NCI-H146 (cell line): ENCODE data around the gene LBX2.

Experiments used
- DNase-seq: peaks from one replicate; lab custom pipeline; 2025; lab: John Stamatoyannopoulos, UW

The LBX2 gene

GRCh38 chr2:74525717-74526648 lies 26.6 kb upstream of the LBX2 start, which contains the start of gene DQX1:
Gene DQX1 (minus strand): TSS chr2:74526231. CDS start chr2:74525729, 502 bp downstream.
- DNase-seq, result no peak

DNA sequence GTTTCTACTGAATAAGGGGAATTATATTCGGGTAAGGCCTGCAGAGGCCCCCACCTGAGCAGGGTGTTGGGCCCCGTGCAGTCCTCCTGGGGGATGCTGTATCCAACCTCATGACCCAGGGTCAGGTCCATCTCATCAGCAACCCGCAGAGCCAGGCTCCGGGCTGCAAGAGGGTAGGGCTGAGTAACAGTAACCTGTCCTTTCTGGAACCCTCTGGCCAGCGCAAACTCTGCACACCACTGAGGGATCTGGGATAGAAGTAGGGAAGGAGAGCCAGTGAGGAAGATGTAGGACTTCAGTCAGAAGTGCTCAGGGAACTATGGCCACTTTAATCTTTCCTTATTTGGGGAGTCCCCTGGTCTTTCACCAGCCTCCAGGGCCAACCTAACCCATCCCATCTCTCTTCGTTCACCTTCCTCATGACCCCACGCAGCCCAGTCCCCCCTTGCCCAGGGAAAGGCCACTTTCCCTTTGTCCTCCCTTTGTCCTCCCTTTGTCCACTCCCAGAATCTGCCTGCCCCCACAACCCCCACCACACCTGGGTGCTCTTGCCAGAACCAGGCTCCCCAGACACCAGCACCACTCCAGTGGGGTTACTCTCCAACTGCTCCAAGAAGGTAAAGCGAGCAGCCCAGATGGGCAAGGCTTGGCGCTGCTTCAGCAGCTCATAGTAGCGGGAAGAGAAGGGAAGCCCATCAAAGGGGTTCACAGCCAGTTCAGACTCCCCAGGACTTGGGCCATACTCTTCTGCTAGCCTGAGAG lies 25.7 kb upstream of the LBX2 start:
- no peak for DNase-seq

DNA sequence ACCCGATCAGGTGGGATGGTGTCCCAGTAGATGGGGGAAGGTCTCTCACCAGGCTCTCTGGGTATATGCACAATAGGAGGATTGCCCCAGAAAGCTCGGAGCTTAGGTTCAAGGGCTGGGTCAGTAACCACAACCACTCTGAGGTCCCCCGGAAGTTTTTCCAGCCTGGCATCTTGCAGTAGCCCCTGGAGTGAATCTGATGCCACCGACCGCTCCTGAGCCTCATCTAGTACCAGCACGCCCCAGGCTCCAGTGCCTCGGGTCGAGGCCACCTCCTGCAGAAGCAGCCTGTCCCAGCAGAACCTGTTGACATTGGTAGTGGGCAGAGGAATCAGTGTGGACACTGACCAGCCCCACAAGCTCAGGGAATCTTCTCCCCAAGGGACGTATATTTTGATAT lies 24.6 kb upstream of the LBX2 start:
- DNase-seq, result no peak

DNA sequence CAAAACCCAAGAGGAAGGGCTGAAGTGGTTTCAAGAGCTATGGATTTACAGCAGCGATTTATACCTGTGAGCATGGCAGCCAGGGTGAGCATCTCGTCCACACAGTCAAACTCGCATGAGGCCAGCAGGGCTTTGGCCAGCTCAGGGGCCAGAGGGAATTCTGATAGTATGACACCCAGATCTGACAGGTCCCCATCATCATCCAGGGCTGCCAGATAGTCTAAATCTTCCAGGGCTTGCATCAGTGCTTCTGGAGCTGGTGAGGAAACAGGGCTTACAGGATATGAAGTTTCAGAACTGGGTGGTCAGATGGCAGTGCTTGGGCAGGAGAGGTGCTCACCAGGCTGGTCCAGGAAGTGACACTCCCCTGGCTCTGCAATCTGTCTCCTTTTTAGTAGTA lies 23.1 kb upstream of the LBX2 start:
- DNase-seq, result no peak

DNA sequence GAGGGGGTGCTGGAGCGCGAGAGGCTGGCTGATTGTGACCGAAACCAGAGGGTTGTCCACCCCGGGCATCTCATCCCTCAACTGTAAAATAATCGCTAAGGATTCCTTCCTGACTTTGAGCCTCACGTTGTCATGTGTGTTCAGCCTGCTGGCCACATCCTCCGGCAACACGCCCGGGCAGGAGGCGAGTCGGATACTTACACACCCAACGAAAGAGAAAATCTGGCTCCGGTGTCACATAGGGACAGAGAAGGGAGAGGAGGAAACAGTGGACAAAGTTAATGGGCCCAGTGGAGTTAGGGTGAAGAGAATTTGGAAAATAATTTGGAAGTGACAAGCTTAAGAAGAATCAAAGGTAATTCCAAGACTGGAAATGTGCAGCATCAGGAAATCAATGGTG lies 17.2 kb upstream of the LBX2 start:
- no peak for DNase-seq

DNA sequence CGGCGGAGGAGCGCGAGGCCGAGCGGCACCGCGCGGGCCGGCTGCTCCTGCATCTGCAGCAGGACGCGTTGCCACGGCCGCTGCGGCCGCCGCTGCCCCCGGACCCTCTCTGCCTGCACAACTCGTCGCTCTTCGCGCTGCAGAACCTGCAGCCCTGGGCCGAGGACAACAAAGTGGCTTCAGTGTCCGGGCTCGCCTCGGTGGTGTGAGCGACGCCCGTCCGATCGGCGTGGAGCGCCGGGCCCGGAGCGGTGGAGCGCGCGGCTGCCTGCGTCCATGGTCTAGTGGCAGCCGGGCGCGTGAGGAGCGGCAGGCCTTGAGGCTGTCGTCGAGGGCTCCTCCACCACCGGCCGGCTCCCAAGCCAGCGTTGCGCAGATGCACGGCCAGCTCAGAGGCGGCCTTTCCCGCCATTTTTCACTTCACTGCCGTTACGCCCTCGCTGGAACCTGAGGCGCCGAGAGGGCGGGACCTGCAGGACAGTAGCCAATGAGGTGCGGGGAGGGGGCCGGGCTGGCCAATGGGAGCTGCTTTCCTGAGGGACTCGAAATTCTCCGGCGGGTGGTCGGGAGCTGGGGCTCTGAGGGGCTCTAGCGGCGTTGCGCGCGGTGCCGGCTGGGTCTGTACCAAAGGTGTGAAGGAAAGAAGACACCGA lies 16.7 kb upstream of the LBX2 start:
- no peak for DNase-seq

GRCh38 chr2:74515271-74515980 lies 16.0 kb upstream of the LBX2 start:
- DNase-seq, result no peak

GRCh38 chr2:74514368-74515270 lies 15.2 kb upstream of the LBX2 start, which contains the start of gene TLX2:
Gene TLX2 (plus strand): TSS chr2:74514450. CDS start chr2:74514807, 357 bp downstream.
- DNase-seq, result peak; percentile 81

DNA sequence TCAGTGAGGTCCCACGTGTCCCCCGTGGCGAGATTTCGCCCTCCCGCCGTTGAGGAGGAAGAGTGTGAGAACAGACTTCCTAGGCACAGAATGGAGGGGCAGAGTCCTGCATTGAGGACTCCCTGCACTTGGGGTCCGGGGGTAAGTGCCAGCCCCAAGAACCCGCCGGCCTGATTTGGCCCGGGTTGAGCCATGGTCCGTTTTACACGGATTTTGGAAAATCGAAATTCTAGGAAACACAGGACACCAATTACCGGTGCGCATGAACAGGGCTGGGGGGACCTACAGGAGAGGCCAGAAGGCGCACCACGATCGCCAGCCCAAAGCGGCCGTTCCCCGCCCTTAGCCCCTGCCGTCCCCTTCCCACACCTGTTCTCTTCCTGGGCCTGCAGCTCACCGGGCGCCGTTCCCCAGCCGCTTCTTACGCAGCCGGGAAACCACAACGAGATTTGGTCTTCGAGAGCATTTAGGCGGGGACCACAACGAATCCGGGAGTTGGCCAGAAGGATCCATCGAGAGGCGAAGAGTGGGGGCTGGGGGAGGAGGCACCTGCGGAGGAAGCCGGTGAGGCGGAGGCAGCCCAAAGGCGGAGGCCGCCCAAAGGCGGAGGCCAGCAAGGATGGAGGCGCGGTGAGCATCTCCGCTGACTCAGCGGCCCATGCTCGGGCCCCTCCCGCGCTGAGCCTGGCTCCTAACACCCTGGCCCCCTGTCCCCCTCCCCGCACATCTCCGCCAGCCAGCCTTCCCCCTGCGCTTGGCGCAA lies 14.4 kb upstream of the LBX2 start:
- DNase-seq, result peak; percentile 78

- peak; percentile 31 for DNase-seq
Observed at GRCh38 chr2:74512744-74513604, 13.6 kb upstream of the LBX2 start.

GRCh38 chr2:74511104-74511989 lies 11.9 kb upstream of the LBX2 start:
- DNase-seq, result no peak

DNA sequence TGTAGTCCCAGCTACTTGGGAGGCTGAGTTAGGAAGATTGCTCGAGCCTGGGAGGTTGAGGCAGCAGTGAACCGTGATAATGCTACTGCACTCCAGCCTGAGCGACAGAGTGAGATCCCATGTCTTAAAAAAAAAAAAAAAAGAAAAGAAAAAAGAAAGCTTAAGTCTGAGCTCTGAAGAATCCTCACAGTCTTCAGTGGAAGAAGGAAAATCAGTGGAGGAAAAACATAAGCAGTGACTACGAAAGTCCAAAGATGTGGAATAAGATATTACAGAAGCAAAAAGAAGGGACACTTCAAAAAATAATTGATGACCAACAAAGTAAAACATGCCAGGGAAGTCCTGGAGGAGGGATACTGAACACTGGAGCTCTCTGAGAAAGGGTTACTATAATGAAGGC lies 10.9 kb upstream of the LBX2 start:
- no peak for DNase-seq

DNA sequence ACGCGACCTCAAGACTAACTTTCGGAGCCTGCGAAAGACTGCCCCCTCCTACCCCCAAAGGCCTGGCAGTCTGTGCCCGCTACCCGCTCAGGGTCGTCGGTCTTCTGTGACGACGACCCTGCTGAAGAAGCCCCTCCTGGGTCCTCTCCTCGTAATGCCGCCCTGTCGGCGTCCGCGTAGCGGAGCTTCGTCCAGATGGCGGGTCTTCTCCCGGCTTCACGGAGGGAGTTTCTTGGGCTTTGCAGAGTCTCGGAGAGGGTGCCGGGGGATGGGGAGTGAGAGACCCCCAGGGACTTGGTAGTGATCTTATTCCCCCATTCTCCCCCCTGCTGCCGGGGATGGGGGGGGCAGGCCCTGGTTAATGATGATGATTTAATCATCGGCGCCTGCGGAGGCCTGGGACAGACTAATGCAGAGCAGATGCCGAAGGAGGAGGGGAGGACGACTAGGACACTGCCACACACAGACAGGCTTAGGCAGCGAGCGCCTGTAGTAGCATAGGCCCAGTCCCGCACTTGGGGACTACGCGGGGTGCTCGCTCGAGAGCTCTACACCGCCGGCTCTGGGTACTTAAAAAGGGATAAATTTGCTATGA lies 8.6 kb upstream of the LBX2 start:
- DNase-seq, result peak; percentile 83

DNA sequence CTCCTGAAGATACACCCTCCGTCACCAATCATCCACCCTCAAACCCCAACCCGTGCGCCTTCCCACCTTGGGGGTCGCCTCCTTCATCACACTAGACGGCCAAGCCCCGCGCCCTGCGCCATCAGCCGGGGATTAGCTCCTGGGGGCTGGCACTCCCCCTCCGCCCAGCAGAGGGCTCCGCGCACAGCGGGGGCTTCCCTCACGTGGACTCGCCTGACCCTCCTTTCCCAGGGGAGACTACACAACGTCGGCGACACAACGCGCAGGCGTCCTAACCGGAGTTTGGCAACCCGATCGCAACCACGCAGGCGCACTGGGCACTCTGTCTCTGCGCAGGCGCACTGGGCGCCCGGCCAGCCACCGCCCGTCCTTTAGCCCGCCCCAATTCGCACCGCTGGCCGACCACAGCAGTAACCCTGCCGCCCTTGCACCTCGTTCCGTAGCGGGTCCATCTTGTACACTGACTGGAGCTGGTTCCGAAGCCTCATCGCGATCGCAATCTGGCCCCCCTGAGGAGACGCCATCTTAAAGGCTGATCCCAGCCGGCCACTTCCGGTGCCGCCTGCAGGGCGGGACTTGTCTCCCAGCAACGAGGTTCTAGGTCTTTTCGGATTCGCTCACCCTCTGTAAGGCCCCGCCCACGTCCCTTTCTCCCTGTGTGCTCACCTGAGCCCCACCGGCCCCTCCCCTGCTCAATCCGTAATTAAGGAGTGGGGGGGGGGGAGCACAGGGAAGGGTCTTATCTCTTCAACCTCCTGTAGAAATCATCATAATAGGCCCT lies 7.9 kb upstream of the LBX2 start, which contains the start of gene PCGF1:
Gene PCGF1, minus strand, starts transcription at position 551 of the 781 bp plus-strand sequence. Its CDS starts 27 bp downstream, at position 524.
- DNase-seq, result peak; percentile 100

- DNase-seq, result no peak
Observed at GRCh38 chr2:74505448-74506246, 6.2 kb upstream of the LBX2 start.

DNA sequence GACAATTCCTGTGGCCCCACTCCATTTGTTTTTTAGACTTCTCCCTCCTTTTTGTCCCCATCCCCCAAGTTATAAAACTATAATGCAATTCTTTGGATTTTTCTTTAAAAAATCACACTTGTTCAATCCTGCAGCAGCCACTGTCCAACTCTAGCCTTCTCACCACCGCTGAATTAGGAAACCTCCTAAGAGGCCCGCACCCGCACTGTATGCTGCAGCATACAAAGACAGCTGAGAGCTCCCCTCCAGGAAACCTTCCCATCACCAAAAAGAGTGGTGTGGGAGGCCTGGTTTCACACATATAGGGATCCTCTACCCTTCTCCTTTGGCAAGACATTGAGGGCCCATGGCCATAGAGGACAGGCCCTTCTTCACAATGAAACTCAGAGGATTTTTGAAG lies 5.2 kb upstream of the LBX2 start:
- no peak for DNase-seq
